HepG2 (cell line): ENCODE results near the gene PLA2G4D. TPM values are rescaled to one million over a fixed set of nuclear protein-coding genes. Genes with fewer than 3 reads are reported as not detected.
"Not testable (repeated sequence)": the region's sequence is repeated elsewhere in the genome, so short reads cannot be mapped to it uniquely, and the experiment has no call there.

ENCODE experiments used
- ATAC-seq: fragments of 200-7000 bp; cut with Tn5 transposase; 3 replicates; pipeline ENCODE4 v1.9.1; 2020; ENCODE audit warnings: mild to moderate bottlenecking, moderate library complexity
- BruUV-seq: library from RNA; stranded (reverse); fragments of 400-500 nt; replicated peaks from 2 replicates; lab custom pipeline; 2021; lab: Mats Ljungman, UMichigan
- CTCF ChIA-PET: fragments of 300-600 bp; formaldehyde crosslinking; extraction: SDS; loops from one replicate; lab custom pipeline; 2021; ENCODE audit warnings: low total read pairs, inconsistent platforms, low intra/inter-chr PET ratio; lab: Yijun Ruan, JAX
- POLR2A ChIA-PET: fragments of 350-600 bp; sonication (Branson Sonifier 250); formaldehyde crosslinking; loops from one replicate; lab custom pipeline; 2020; ENCODE audit warnings: antibody characterized with exemption, inconsistent platforms; lab: Yijun Ruan, JAX
- DNase-seq: peaks from one replicate; pipeline ENCODE4 v3.0.0-alpha.2; 2015; ENCODE audit warnings: low spot score
- FAIRE-seq: peaks from 3 replicates; lab custom pipeline; 2011; peaks lifted over from hg19 to GRCh38; lab: Jason Lieb, UNC
- H2AFZ ChIP-seq: one replicate; pipeline ENCODE4 v1.6.1; 2011; ENCODE audit warnings: low read length, inconsistent platforms
- H3K27ac ChIP-seq: fragments of 300-600 bp; 3 replicates; pipeline ENCODE4 v1.8.0; 2011; ENCODE audit warnings: mixed run types, mild to moderate bottlenecking, mixed read lengths, low read length, inconsistent platforms; ENCODE audit not compliant: insufficient read depth; ENCODE audit errors: extremely low read length
- H3K27me3 ChIP-seq, 2 experiments: fragments of 200-600 bp in 1 of 2; 2 replicates in 1 of 2; 3 replicates in 1 of 2; pipeline versions ENCODE4 v1.6.0 to v1.8.0; 2011; ENCODE audit warnings: low read length in 2 of 2, mild to moderate bottlenecking in 2 of 2, moderate library complexity in 2 of 2, inconsistent platforms in 1 of 2; ENCODE audit not compliant: insufficient read depth in 2 of 2, control insufficient read depth in 1 of 2
- H3K36me3 ChIP-seq, 2 experiments: fragments of 200-600 bp in 1 of 2; replicated peaks in 1 of 2; 2 replicates in 1 of 2; 3 replicates in 1 of 2; pipeline versions ENCODE4 v1.5.1 to v1.8.0; 2011; ENCODE audit warnings: low read length in 2 of 2, inconsistent platforms in 1 of 2; ENCODE audit not compliant: insufficient read depth in 2 of 2, control insufficient read depth in 1 of 2
- H3K4me1 ChIP-seq: 2 replicates; pipeline ENCODE4 v1.5.1; 2012; ENCODE audit warnings: low read length, inconsistent platforms; ENCODE audit not compliant: insufficient read depth
- H3K4me2 ChIP-seq: 2 replicates; pipeline ENCODE4 v1.6.0; 2011; ENCODE audit warnings: low read depth, low read length, inconsistent platforms
- H3K4me3 ChIP-seq, 3 experiments: fragments of 200-600 bp in 1 of 3; sonication (generic), shearing (Covaris generic) in 1 of 3; replicated peaks in 1 of 3; 2 replicates each; pipeline ENCODE4 v1.5.1; 2011 to 2016; ENCODE audit warnings: low read length in 3 of 3, inconsistent platforms in 2 of 3, low read depth in 2 of 3, mild to moderate bottlenecking in 2 of 3, control low read depth in 1 of 3, mixed read lengths in 1 of 3; ENCODE audit not compliant: insufficient read depth in 1 of 3
- H3K79me2 ChIP-seq: one replicate; pipeline ENCODE4 v1.6.1; 2011; ENCODE audit warnings: low read length, inconsistent platforms; ENCODE audit not compliant: insufficient read depth
- H3K9ac ChIP-seq: 2 replicates; pipeline ENCODE4 v1.6.0; 2011; ENCODE audit warnings: mild to moderate bottlenecking, low read depth, low read length, inconsistent platforms; ENCODE audit not compliant: insufficient read depth
- H3K9me3 ChIP-seq: 2 replicates; pipeline ENCODE4 v1.5.1; 2012; ENCODE audit warnings: mild to moderate bottlenecking, low read length
- H4K20me1 ChIP-seq: 2 replicates; pipeline ENCODE4 v1.6.0; 2011; ENCODE audit warnings: inconsistent platforms, mild to moderate bottlenecking, low read length, moderate library complexity; ENCODE audit not compliant: insufficient read depth
- BHLHE40 ChIP-seq: IDR thresholded peaks from 2 replicates; pipeline ENCODE4 v1.6.1; 2011; ENCODE audit warnings: low read length, improper control_type of control experiment
- FOSL1 ChIP-seq: sonication (generic); formaldehyde crosslinking; IDR thresholded peaks from 2 replicates; pipeline ENCODE4 v1.9.0; 2021; ENCODE audit warnings: missing genetic modification reagents, borderline replicate concordance
- FOXP1 ChIP-seq, 2 experiments: fragments of 450-650 bp in 1 of 2; IDR thresholded peaks; 2 replicates each; pipeline ENCODE4 v1.6.1; 2017 to 2018; ENCODE audit warnings: antibody characterized with exemption in 1 of 2
- JUND ChIP-seq: sonication (generic); formaldehyde crosslinking; IDR thresholded peaks from 2 replicates; pipeline ENCODE4 v1.8.0; 2022; ENCODE audit warnings: mild to moderate bottlenecking, missing genetic modification reagents
- KLF16 ChIP-seq, 2 experiments: sonication (generic) in 1 of 2; formaldehyde crosslinking in 1 of 2; IDR thresholded peaks; 2 replicates each; pipeline versions ENCODE4 v1.6.1 to v1.8.0; 2016 to 2023; ENCODE audit warnings: missing genetic modification reagents in 2 of 2, missing compliant biosample characterization in 1 of 2
- MED1 ChIP-seq: sonication (generic); formaldehyde crosslinking; IDR thresholded peaks from 2 replicates; pipeline ENCODE4 v1.4.0; 2020; ENCODE audit warnings: missing genetic modification reagents
- MLX ChIP-seq: IDR thresholded peaks from 2 replicates; pipeline ENCODE4 v1.6.1; 2016
- SALL1 ChIP-seq: sonication (generic); formaldehyde crosslinking; IDR thresholded peaks from 2 replicates; pipeline ENCODE4 v1.8.0; 2022; ENCODE audit warnings: mild to moderate bottlenecking, missing genetic modification reagents
- SAP130 ChIP-seq: IDR thresholded peaks from 2 replicates; pipeline ENCODE4 v1.6.1; 2016; ENCODE audit warnings: low read depth
- SOX13 ChIP-seq, 3 experiments: fragments of 450-650 bp in 1 of 3; sonication (generic) in 1 of 3; formaldehyde crosslinking in 1 of 3; IDR thresholded peaks in 2 of 3; conservative IDR thresholded peaks in 1 of 3; 2 replicates each; pipeline versions ENCODE4 v1.5.0 to v1.6.1; 2016 to 2020; ENCODE audit warnings: antibody characterized with exemption in 1 of 3, mild to moderate bottlenecking in 1 of 3, missing compliant biosample characterization in 1 of 3, missing genetic modification reagents in 1 of 3, moderate library complexity in 1 of 3
- SOX5 ChIP-seq: IDR thresholded peaks from 2 replicates; pipeline ENCODE4 v1.6.1; 2016; ENCODE audit warnings: borderline replicate concordance
- SOX6 ChIP-seq, 2 experiments: fragments of 450-650 bp in 1 of 2; sonication (generic) in 1 of 2; formaldehyde crosslinking in 1 of 2; IDR thresholded peaks; 2 replicates each; pipeline versions ENCODE4 v1.4.0 to v1.6.1; 2017 to 2020; ENCODE audit warnings: antibody characterized with exemption in 1 of 2, mild to moderate bottlenecking in 1 of 2, missing genetic modification reagents in 1 of 2
- THAP9 ChIP-seq: sonication (generic); formaldehyde crosslinking; IDR thresholded peaks from 2 replicates; pipeline ENCODE4; 2020; ENCODE audit warnings: missing genetic modification reagents, mild to moderate bottlenecking, borderline replicate concordance
- USF2 ChIP-seq, 2 experiments: sonication (generic) in 1 of 2; formaldehyde crosslinking in 1 of 2; IDR thresholded peaks; 2 replicates each; pipeline versions ENCODE4 v1.5.1 to v1.6.1; 2011 to 2020; ENCODE audit warnings: borderline replicate concordance in 1 of 2, low read depth in 1 of 2, low read length in 1 of 2, mild to moderate bottlenecking in 1 of 2, missing genetic modification reagents in 1 of 2, moderate library complexity in 1 of 2
- ZNF629 ChIP-seq: sonication (generic); formaldehyde crosslinking; conservative IDR thresholded peaks from 2 replicates; pipeline ENCODE4 v1.5.0; 2020; ENCODE audit warnings: missing genetic modification reagents
- WGBS: methylation state at CpG from one replicate; pipeline ENCODE4 v1.1.6; 2017; ENCODE audit warnings: low lambda C conversion rate; 5-methylcytosine and 5-hydroxymethylcytosine counted together
- in situ Hi-C: cut with HindIII; loops from 2 replicates; pipeline ENCODE4 v1.10.0; 2017; ENCODE audit warnings: low pct_unique_long_range_greater_than_20kb; ENCODE audit not compliant: extremely low pct_ligation_motif_present
- intact Hi-C: fragments of 100-400 bp; cut with micrococcal nuclease; formaldehyde crosslinking; loops from one replicate; pipeline ENCODE4 v1.10.0; 2022; ENCODE audit not compliant: unreplicated experiment
- polyA plus RNA-seq, 8 experiments: library from polyadenylated mRNA; depleted of rRNA in 3 of 8; stranded (reverse) in 7 of 8; unstranded in 1 of 8; fragments of >200 nt; fragmentation: Illumina TruSeq in 4 of 8; extraction: Trizol in 4 of 8; gene quantifications; 2 replicates each; pipeline versions ENCODE4 v1.2.1 to v1.2.3, GENCODE V29; 2011 to 2016; ENCODE audit warnings: low read depth in 4 of 8, missing spikeins in 1 of 8, mixed read lengths in 1 of 8; ENCODE audit not compliant: insufficient read depth in 1 of 8
- total RNA-seq, 5 experiments: library from RNA; depleted of rRNA; stranded (reverse); fragments of >200 nt; fragmentation: Illumina TruSeq; extraction: Trizol; gene quantifications; 2 replicates each; pipeline ENCODE4 v1.2.3, GENCODE V29; 2016; ENCODE audit warnings: low read depth in 1 of 5

The PLA2G4D gene
- total and polyA plus RNA-seq, 2 of the 13 experiments (the other 11 are each of a cell fraction or from before 2014, with no cell fraction given): 0.04 to 0.21 TPM

- H3K4me1 ChIP-seq: peaks cover 73% of the 10 kb centered on the region
- CTCF ChIA-PET; H3K9me3 ChIP-seq; intact Hi-C loops; BruUV-seq; H3K27ac ChIP-seq; FAIRE-seq; H3K36me3 ChIP-seq; H3K79me2 ChIP-seq; H4K20me1 ChIP-seq; H2AFZ ChIP-seq; TF ChIP-seq FOXP1, SOX13, SOX6 (IDR thresholded peaks at IDR 0.05): not testable (repeated sequence)
- WGBS: 4% methylated on average over 13 of the region's 14 CpGs
- H3K27me3 ChIP-seq: peaks cover 10 to 46% of the 10 kb centered on the region in 2 experiments; a peak in 4 of 5 replicates
- ATAC-seq (peak; percentile 9; the same call in 1 of the 3 replicates), DNase-seq (peak; percentile 72)
- H3K4me2 ChIP-seq: peak overlapping the region; percentile 78
- POLR2A ChIA-PET: interaction anchor here (1.1 to 1.2 kb wide), 2 partner anchors 8 to 119 kb away, joined by 3 to 4 read pairs; partner anchors contain the start of gene EHD4
- H3K9ac ChIP-seq: 0 out of 2 replicates have a peak overlapping the region, but pooled peaks have one; percentile 39
- peak overlapping the region; percentile 28 to 31 (median 30); a peak in 5 of 6 replicates for H3K4me3 ChIP-seq
- in situ Hi-C loops: loop anchor here (5.0 kb wide), 1 partner anchor 40 kb away; no protein-coding TSS in a partner anchor
- TF ChIP-seq MLX (0 out of 2 replicates have a peak, but pooled peaks have one; percentile 23), KLF16 (CRISPR knock-in tag; IDR thresholded peaks at IDR 0.05) (0 out of 4 replicates have a peak, but pooled peaks of 1 of the 2 experiments have one; percentile 22), FOSL1 (CRISPR knock-in tag) (peak; percentile 39; the same call in 1 of the 2 replicates), SOX5 (peak; percentile 62; the same call in 1 of the 2 replicates), SALL1 (CRISPR knock-in tag) (0 out of 2 replicates have a peak, but pooled peaks have one; percentile 21), JUND (0 out of 2 replicates have a peak, but pooled peaks have one; percentile 61), FOXP1 (CRISPR knock-in tag; IDR thresholded peaks at IDR 0.05) (peak; percentile 15; the same call in 1 of the 2 replicates), ZNF629 (CRISPR knock-in tag) (peak; percentile 69), MED1 (CRISPR knock-in tag) (peak; percentile 40; the same call in 1 of the 2 replicates), SOX13 (CRISPR knock-in tag; conservative IDR thresholded peaks at IDR 0.05 in 1 of 2, IDR thresholded peaks at IDR 0.05 in 1 of 2) (peak in 1 of 2 experiments; percentile 22; a peak in 1 of 4 replicates), USF2 (IDR thresholded peaks at IDR 0.05; ENCODE audit: low read depth, low read length) (peak; percentile 84), USF2 (CRISPR knock-in tag; IDR thresholded peaks at IDR 0.05; ENCODE audit: borderline replicate concordance) (peak; percentile 75; the same call in 1 of the 2 replicates), SAP130 (peak; percentile 54), THAP9 (CRISPR knock-in tag) (0 out of 2 replicates have a peak, but pooled peaks have one; percentile 18), BHLHE40 (peak; percentile 84), SOX6 (CRISPR knock-in tag; IDR thresholded peaks at IDR 0.05) (peak; percentile 35; the same call in 1 of the 2 replicates)
Measured at GRCh38 chr15:42091753-42092397, 2.5 kb downstream of the PLA2G4D start.
